PFSK-1 (cell line): ENCODE measurements around the gene MAGI2.

Experiments used
- FOXP2 ChIP-seq: optimal IDR thresholded peaks from 2 replicates; pipeline ENCODE3; 2011; ENCODE audit warnings: borderline replicate concordance, control low read depth, inconsistent platforms; ENCODE audit not compliant: insufficient read depth; ENCODE audit errors: extremely low read length, extremely low read depth
- POLR2AphosphoS5 ChIP-seq: IDR thresholded peaks from 2 replicates; pipeline ENCODE4 v1.6.1; 2012; ENCODE audit warnings: low read depth, mild to moderate bottlenecking, control low read depth, low read length, moderate library complexity
- SIN3A ChIP-seq: IDR thresholded peaks from 2 replicates; pipeline ENCODE4 v1.6.1; 2012; ENCODE audit warnings: mild to moderate bottlenecking, low read length, moderate library complexity, borderline replicate concordance; ENCODE audit not compliant: insufficient read depth
- TAF1 ChIP-seq: IDR thresholded peaks from 2 replicates; pipeline ENCODE4 v1.6.1; 2012; ENCODE audit warnings: low read length, control low read depth, borderline replicate concordance; ENCODE audit not compliant: insufficient read depth
- TF ChIP-seq, protein P1 (sequence below), 2 experiments: IDR thresholded peaks; 2 replicates each; pipeline versions ENCODE4 v1.6.1 to v1.8.0; 2011 to 2012; ENCODE audit warnings: low read depth in 2 of 2, low read length in 2 of 2, control low read depth in 1 of 2, inconsistent platforms in 1 of 2, mild to moderate bottlenecking in 1 of 2, moderate library complexity in 1 of 2; ENCODE audit not compliant: insufficient read depth in 1 of 2

The MAGI2 gene

DNA sequence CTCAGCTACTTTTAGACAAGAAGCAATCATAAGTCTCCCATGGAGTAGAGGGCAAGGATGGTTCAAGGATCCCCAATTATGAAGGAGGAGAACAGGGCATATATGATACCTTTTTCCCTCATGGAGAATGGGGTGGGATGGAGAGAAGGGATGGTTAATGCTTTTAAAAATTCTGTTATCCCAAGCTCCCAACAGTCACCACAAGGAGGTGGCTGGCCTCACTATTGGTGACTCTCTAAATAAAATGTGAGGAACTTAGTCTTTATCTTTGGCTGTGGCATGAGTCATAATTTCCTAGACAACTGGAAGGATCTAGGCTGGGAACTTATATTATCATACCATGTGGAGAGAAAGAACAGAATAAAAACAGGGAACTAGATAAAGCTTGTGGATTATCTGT lies 1357.9 kb downstream of the MAGI2 start:
- TF ChIP-seq FOXP2 = no peak

DNA sequence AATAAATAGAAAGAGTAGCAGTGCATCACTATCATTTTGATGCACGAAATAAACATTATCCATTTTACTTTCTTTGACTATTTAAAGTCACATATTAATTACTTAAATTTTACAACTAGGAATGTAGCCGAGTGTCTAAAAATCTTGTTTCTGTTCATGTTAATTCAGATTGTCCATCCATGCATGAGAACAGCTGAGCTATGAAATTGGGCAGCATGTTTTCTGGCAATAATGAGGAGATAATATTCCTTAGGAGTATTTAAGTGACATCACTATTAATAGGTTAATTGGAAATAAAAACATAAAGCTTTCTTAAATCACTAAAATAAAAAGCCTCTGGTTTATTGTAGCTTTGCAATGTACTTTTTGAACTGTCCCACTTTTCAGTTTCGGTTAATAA lies 1361.1 kb downstream of the MAGI2 start:
- TF ChIP-seq TAF1 = no peak
- no peak for TF ChIP-seq FOXP2
- no peak for TF ChIP-seq SIN3A
- no peak for TF ChIP-seq POLR2AphosphoS5
- TF ChIP-seq, protein P1, sequence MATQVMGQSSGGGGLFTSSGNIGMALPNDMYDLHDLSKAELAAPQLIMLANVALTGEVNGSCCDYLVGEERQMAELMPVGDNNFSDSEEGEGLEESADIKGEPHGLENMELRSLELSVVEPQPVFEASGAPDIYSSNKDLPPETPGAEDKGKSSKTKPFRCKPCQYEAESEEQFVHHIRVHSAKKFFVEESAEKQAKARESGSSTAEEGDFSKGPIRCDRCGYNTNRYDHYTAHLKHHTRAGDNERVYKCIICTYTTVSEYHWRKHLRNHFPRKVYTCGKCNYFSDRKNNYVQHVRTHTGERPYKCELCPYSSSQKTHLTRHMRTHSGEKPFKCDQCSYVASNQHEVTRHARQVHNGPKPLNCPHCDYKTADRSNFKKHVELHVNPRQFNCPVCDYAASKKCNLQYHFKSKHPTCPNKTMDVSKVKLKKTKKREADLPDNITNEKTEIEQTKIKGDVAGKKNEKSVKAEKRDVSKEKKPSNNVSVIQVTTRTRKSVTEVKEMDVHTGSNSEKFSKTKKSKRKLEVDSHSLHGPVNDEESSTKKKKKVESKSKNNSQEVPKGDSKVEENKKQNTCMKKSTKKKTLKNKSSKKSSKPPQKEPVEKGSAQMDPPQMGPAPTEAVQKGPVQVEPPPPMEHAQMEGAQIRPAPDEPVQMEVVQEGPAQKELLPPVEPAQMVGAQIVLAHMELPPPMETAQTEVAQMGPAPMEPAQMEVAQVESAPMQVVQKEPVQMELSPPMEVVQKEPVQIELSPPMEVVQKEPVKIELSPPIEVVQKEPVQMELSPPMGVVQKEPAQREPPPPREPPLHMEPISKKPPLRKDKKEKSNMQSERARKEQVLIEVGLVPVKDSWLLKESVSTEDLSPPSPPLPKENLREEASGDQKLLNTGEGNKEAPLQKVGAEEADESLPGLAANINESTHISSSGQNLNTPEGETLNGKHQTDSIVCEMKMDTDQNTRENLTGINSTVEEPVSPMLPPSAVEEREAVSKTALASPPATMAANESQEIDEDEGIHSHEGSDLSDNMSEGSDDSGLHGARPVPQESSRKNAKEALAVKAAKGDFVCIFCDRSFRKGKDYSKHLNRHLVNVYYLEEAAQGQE (IDR thresholded peaks at IDR 0.05; ENCODE audit: insufficient read depth in 1 of 2, low read depth in 2 of 2, low read length in 2 of 2) = no peak

DNA sequence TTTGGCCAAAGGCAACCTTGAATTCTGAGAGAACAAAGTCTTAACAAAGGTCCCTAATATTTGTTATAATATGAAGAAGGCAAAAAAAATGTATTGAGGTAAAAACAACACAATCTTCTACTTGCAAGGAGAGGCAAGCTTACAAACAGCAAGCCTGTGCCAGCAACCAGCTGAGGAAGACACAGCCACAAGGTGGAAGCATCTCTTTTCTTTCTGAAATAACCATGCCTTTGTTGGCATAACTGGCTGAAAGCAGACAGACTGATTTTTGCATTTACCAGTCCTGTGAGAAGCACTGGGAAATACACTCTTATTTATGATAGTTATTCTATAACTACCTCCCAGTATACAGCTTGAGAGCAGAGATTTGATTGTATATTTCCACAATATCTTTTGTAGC lies 1362.9 kb downstream of the MAGI2 start:
- TF ChIP-seq FOXP2 (no peak), TAF1 (no peak), POLR2AphosphoS5 (no peak), SIN3A (no peak)
- TF ChIP-seq, protein P1 (IDR thresholded peaks at IDR 0.05; ENCODE audit: insufficient read depth in 1 of 2, low read depth in 2 of 2, low read length in 2 of 2) = no peak

DNA sequence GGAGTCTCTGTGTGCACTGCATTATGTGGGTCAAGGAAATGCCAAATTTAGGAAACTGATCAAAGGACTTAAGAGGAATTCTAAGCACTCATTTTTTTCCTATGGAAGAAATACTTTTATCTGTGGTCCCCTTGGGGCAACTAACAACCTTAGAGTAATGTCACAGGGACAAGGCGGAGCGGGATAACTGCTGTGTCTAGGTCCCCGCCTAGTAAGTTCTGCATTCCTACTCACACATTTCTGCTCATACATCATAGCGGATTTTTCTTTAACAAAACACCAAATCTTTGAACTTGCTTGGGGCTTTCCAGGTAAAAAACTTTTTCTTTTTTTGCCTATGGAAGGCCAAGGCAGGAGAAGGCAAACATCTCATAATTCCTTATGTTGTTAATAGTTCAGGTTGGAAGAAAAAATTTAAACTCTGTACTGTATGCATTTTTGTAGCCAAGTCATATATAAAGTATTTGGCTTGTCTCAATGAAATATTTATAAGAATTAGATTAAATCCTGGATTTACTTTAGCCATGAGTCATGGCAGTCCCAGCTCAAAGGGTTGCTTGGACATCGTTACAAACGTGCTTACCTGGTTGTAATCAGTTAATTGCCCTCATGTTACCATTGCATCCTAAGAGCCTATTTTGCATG lies 1369.9 kb downstream of the MAGI2 start:
- TF ChIP-seq POLR2AphosphoS5 (no peak), FOXP2 (no peak), SIN3A (no peak), TAF1 (no peak)
- TF ChIP-seq, protein P1 (IDR thresholded peaks at IDR 0.05; ENCODE audit: insufficient read depth in 1 of 2, low read depth in 2 of 2, low read length in 2 of 2) = no peak

DNA sequence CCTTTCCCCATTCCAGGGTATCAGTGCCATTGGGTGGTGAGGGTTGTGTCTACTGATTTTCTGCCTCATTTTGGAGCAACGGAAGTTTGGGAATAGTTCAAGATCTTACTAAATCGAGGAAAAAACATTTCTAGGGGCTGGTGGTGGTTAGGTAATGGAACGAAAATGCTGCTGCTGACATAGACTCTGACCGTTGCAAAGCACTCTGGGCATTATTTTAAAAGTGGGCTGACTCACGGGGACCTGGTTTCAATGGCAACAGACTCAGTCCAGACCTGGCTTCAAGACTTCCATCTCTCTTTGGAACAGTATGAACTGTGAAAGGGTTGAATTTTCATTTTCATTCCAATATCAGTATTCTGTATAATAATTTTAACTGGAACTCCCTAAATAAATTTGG lies 1370.9 kb downstream of the MAGI2 start:
- TF ChIP-seq TAF1 (no peak), SIN3A (no peak), FOXP2 (no peak), POLR2AphosphoS5 (no peak)
- TF ChIP-seq, protein P1 (IDR thresholded peaks at IDR 0.05; ENCODE audit: insufficient read depth in 1 of 2, low read depth in 2 of 2, low read length in 2 of 2) = no peak
